ENCODE results near the gene COG4.
A peak's percentile ranks its signal among the peaks of the same experiment; 100 is the strongest.

COG4 gene

GRCh38 chr16:70512456-70512855 lies 10.9 kb downstream of the COG4 start:
- no peak overlapping the region for H3K4me3 Mint-ChIP-seq
- no peak overlapping the region for H3K27ac Mint-ChIP-seq
- peaks cover 7% of the 10 kb centered on the region for H3K4me1 Mint-ChIP-seq
- H3K36me3 Mint-ChIP-seq = peaks cover 22% of the 10 kb centered on the region
- no peak for ATAC-seq (ENCODE audit: low read depth)
- no peaks in the 10 kb centered on the region for H3K9me3 Mint-ChIP-seq
- H3K27me3 Mint-ChIP-seq = no peaks in the 10 kb centered on the region
- DNase-seq (ENCODE audit: low spot score in 2 of 2) = no peak

GRCh38 chr16:70511833-70512232 lies 11.5 kb downstream of the COG4 start:
- H3K27me3 Mint-ChIP-seq = no peaks in the 10 kb centered on the region
- H3K36me3 Mint-ChIP-seq = peaks cover 20% of the 10 kb centered on the region
- H3K4me1 Mint-ChIP-seq = peaks cover 7% of the 10 kb centered on the region
- no peak overlapping the region for H3K27ac Mint-ChIP-seq
- no peaks in the 10 kb centered on the region for H3K9me3 Mint-ChIP-seq
- DNase-seq (ENCODE audit: low spot score in 2 of 2) (no peak), ATAC-seq (ENCODE audit: low read depth) (no peak)
- H3K4me3 Mint-ChIP-seq = no peak overlapping the region

- Mint-ChIP-seq H3K4me1 (peaks cover 7% of the 10 kb centered on the region), H3K27ac (no peak overlapping the region), H3K4me3 (no peak overlapping the region), H3K36me3 (peaks cover 18% of the 10 kb centered on the region), H3K9me3 (no peaks in the 10 kb centered on the region), H3K27me3 (no peaks in the 10 kb centered on the region)
- ATAC-seq (ENCODE audit: low read depth) (no peak), DNase-seq (ENCODE audit: low spot score in 2 of 2) (no peak)
Measured at GRCh38 chr16:70510216-70510615, 13.1 kb downstream of the COG4 start.

GRCh38 chr16:70508752-70509151 lies 14.6 kb downstream of the COG4 start:
- ATAC-seq (ENCODE audit: low read depth) = peak; percentile 43
- Mint-ChIP-seq H3K36me3 (peaks cover 16% of the 10 kb centered on the region), H3K27me3 (no peaks in the 10 kb centered on the region), H3K4me1 (peaks cover 7% of the 10 kb centered on the region), H3K9me3 (no peaks in the 10 kb centered on the region), H3K27ac (peak overlapping the region; percentile 5), H3K4me3 (no peak overlapping the region)
- no peak for DNase-seq (ENCODE audit: low spot score in 2 of 2)

- Mint-ChIP-seq H3K36me3 (peaks cover 18% of the 10 kb centered on the region), H3K27me3 (no peaks in the 10 kb centered on the region)
Measured at GRCh38 chr16:70496513-70496912, 26.8 kb downstream of the COG4 start.

GRCh38 chr16:70495425-70496182 lies 27.8 kb downstream of the COG4 start:
- H3K27ac Mint-ChIP-seq = no peak overlapping the region
- H3K27me3 Mint-ChIP-seq = no peaks in the 10 kb centered on the region
- H3K4me1 Mint-ChIP-seq = no peaks in the 10 kb centered on the region
- no peaks in the 10 kb centered on the region for H3K9me3 Mint-ChIP-seq
- ATAC-seq (ENCODE audit: low read depth) (no peak), DNase-seq (ENCODE audit: low spot score in 2 of 2) (no peak)
- peaks cover 18% of the 10 kb centered on the region for H3K36me3 Mint-ChIP-seq
- no peak overlapping the region for H3K4me3 Mint-ChIP-seq

More at GRCh38 chr16:70496513-70496912, 26.8 kb downstream of the COG4 start:
- DNase-seq (ENCODE audit: low spot score in 2 of 2) = no peak
- H3K4me3 Mint-ChIP-seq = no peak overlapping the region
- no peaks in the 10 kb centered on the region for H3K9me3 Mint-ChIP-seq
- H3K4me1 Mint-ChIP-seq = no peaks in the 10 kb centered on the region
- ATAC-seq (ENCODE audit: low read depth) = no peak
- no peak overlapping the region for H3K27ac Mint-ChIP-seq

- H3K9me3 Mint-ChIP-seq = no peaks in the 10 kb centered on the region
- peaks cover 21% of the 10 kb centered on the region for H3K36me3 Mint-ChIP-seq
- DNase-seq (ENCODE audit: low spot score in 2 of 2) (no peak), ATAC-seq (ENCODE audit: low read depth) (no peak)
- peak overlapping the region; percentile 35 for H3K27ac Mint-ChIP-seq
- H3K4me3 Mint-ChIP-seq = no peak overlapping the region
- no peaks in the 10 kb centered on the region for H3K27me3 Mint-ChIP-seq
- no peaks in the 10 kb centered on the region for H3K4me1 Mint-ChIP-seq
Measured at GRCh38 chr16:70494777-70495176, 28.6 kb downstream of the COG4 start.

GRCh38 chr16:70494202-70494770 lies 29.1 kb downstream of the COG4 start:
- peak overlapping the region; percentile 35 for H3K27ac Mint-ChIP-seq
- no peaks in the 10 kb centered on the region for H3K4me1 Mint-ChIP-seq
- peaks cover 23% of the 10 kb centered on the region for H3K36me3 Mint-ChIP-seq
- DNase-seq (ENCODE audit: low spot score in 2 of 2) = no peak
- no peaks in the 10 kb centered on the region for H3K9me3 Mint-ChIP-seq
- ATAC-seq (ENCODE audit: low read depth) = no peak
- H3K27me3 Mint-ChIP-seq = no peaks in the 10 kb centered on the region
- no peak overlapping the region for H3K4me3 Mint-ChIP-seq

GRCh38 chr16:70493802-70494201 lies 29.6 kb downstream of the COG4 start:
- Mint-ChIP-seq H3K9me3 (no peaks in the 10 kb centered on the region), H3K36me3 (peaks cover 22% of the 10 kb centered on the region), H3K27me3 (no peaks in the 10 kb centered on the region), H3K4me1 (no peaks in the 10 kb centered on the region), H3K4me3 (no peak overlapping the region), H3K27ac (no peak overlapping the region)
- DNase-seq (ENCODE audit: low spot score in 2 of 2) (no peak), ATAC-seq (ENCODE audit: low read depth) (no peak)

- no peaks in the 10 kb centered on the region for H3K27me3 Mint-ChIP-seq
- DNase-seq (ENCODE audit: low spot score in 2 of 2) (no peak), ATAC-seq (ENCODE audit: low read depth) (no peak)
- H3K9me3 Mint-ChIP-seq = no peaks in the 10 kb centered on the region
- no peak overlapping the region for H3K4me3 Mint-ChIP-seq
- H3K4me1 Mint-ChIP-seq = no peaks in the 10 kb centered on the region
- H3K36me3 Mint-ChIP-seq = peaks cover 25% of the 10 kb centered on the region
- no peak overlapping the region for H3K27ac Mint-ChIP-seq
Measured at GRCh38 chr16:70490261-70490660, 33.1 kb downstream of the COG4 start.

- DNase-seq (ENCODE audit: low spot score in 2 of 2) (no peak), ATAC-seq (ENCODE audit: low read depth) (no peak)
- Mint-ChIP-seq H3K27me3 (no peaks in the 10 kb centered on the region), H3K4me1 (no peaks in the 10 kb centered on the region), H3K9me3 (no peaks in the 10 kb centered on the region), H3K4me3 (no peak overlapping the region), H3K36me3 (peaks cover 15% of the 10 kb centered on the region), H3K27ac (no peak overlapping the region)
Measured at GRCh38 chr16:70484867-70485266, 38.5 kb downstream of the COG4 start.

- H3K4me3 Mint-ChIP-seq = no peak overlapping the region
- H3K4me1 Mint-ChIP-seq = no peaks in the 10 kb centered on the region
- ATAC-seq (ENCODE audit: low read depth) (no peak), DNase-seq (ENCODE audit: low spot score in 2 of 2) (no peak)
- no peaks in the 10 kb centered on the region for H3K27me3 Mint-ChIP-seq
- H3K27ac Mint-ChIP-seq = peak overlapping the region; percentile 20
- H3K36me3 Mint-ChIP-seq = peaks cover 13% of the 10 kb centered on the region
- H3K9me3 Mint-ChIP-seq = no peaks in the 10 kb centered on the region
Measured at GRCh38 chr16:70483426-70483825, 39.9 kb downstream of the COG4 start.

- Mint-ChIP-seq H3K4me3 (no peak overlapping the region), H3K4me1 (no peaks in the 10 kb centered on the region), H3K36me3 (peaks cover 15% of the 10 kb centered on the region), H3K27ac (peak overlapping the region; percentile 20), H3K9me3 (no peaks in the 10 kb centered on the region), H3K27me3 (no peaks in the 10 kb centered on the region)
- ATAC-seq (ENCODE audit: low read depth) = no peak
- no peak for DNase-seq (ENCODE audit: low spot score in 2 of 2)
Measured at GRCh38 chr16:70482624-70483023, 40.7 kb downstream of the COG4 start.

GRCh38 chr16:70481929-70482536 lies 41.3 kb downstream of the COG4 start:
- H3K9me3 Mint-ChIP-seq = no peaks in the 10 kb centered on the region

More at GRCh38 chr16:70481929-70482536, 41.3 kb downstream of the COG4 start:
- Mint-ChIP-seq H3K4me1 (no peaks in the 10 kb centered on the region), H3K27me3 (no peaks in the 10 kb centered on the region), H3K27ac (no peak overlapping the region), H3K36me3 (peaks cover 15% of the 10 kb centered on the region), H3K4me3 (no peak overlapping the region)
- no peak for ATAC-seq (ENCODE audit: low read depth)
- no peak for DNase-seq (ENCODE audit: low spot score in 2 of 2)
